Peyer's patch (tissue), 4 donors: Measurements from ENCODE around the gene TFAM.

ENCODE experiments used
- POLR2A ChIP-seq, 2 donors: fragments of 450-650 bp; IDR thresholded peaks; one replicate each; pipeline ENCODE4 v1.5.1; 2017; ENCODE audit warnings: antibody characterized with exemption in 2 of 2, mild to moderate bottlenecking in 2 of 2, moderate library complexity in 2 of 2
- TF ChIP-seq, protein P1 (sequence below), 6 experiments: fragments of 450-650 bp in 4 of 6; fragments of 200-600 bp in 2 of 6; sonication (generic) in 1 of 6; IDR thresholded peaks; one replicate each; pipeline ENCODE4 v1.5.1; 2017 to 2019; ENCODE audit warnings: antibody characterized with exemption in 6 of 6, mild to moderate bottlenecking in 3 of 6, moderate library complexity in 1 of 6

DNA sequence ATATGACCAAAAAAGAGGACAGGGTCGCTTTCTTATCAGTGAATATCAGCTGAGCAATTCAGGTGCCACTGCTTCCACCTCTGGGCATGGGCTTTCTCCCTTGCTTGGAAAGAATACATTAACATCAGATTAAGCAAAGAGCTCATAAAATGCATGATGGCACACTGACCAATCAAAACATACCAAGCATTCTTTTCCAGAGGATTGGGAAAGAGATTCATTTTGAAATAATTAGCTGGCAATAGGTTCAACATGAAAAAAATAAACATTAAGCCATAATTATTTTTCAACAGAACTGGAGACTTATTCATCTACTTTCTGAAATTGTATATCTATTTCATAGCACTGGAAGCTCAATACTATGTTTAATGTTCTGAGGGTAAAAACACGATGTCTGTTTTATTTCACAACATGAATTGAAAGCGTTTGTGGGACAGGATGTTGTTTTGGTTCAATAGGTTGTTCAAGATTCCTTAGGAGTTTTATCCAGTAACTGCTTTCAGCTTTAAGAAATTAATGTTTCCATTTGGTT is 53.2 kb downstream of the TFAM start:
- TF ChIP-seq, protein P1, sequence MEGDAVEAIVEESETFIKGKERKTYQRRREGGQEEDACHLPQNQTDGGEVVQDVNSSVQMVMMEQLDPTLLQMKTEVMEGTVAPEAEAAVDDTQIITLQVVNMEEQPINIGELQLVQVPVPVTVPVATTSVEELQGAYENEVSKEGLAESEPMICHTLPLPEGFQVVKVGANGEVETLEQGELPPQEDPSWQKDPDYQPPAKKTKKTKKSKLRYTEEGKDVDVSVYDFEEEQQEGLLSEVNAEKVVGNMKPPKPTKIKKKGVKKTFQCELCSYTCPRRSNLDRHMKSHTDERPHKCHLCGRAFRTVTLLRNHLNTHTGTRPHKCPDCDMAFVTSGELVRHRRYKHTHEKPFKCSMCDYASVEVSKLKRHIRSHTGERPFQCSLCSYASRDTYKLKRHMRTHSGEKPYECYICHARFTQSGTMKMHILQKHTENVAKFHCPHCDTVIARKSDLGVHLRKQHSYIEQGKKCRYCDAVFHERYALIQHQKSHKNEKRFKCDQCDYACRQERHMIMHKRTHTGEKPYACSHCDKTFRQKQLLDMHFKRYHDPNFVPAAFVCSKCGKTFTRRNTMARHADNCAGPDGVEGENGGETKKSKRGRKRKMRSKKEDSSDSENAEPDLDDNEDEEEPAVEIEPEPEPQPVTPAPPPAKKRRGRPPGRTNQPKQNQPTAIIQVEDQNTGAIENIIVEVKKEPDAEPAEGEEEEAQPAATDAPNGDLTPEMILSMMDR (IDR thresholded peaks at IDR 0.05): no peak
- TF ChIP-seq POLR2A (IDR thresholded peaks at IDR 0.05): no peak
